Loucy (cell line): Measurements from ENCODE around the gene GPR35.

Experiments
- H2AFZ ChIP-seq: fragments of 200-600 bp; sonication (generic); 2 replicates; pipeline ENCODE4 v1.6.0; 2016; ENCODE audit warnings: antibody characterized with exemption, mild to moderate bottlenecking, low read length, moderate library complexity
- H3F3A ChIP-seq: fragments of 200-600 bp; 2 replicates; pipeline ENCODE4 v1.6.0; 2016; ENCODE audit warnings: antibody characterized with exemption, low read depth, mild to moderate bottlenecking
- H3K27me3 ChIP-seq: fragments of 200-600 bp; sonication (generic); 2 replicates; pipeline ENCODE4 v1.6.1; 2014; ENCODE audit warnings: low read length, mild to moderate bottlenecking; ENCODE audit not compliant: insufficient read depth, poor library complexity, severe bottlenecking
- H3K36me3 ChIP-seq: fragments of 200-600 bp; sonication (generic); 2 replicates; pipeline ENCODE4 v1.6.1; 2016; ENCODE audit warnings: low read length; ENCODE audit not compliant: insufficient read depth
- H3K4me1 ChIP-seq: fragments of 200-600 bp; sonication (generic); 2 replicates; pipeline ENCODE4 v1.5.1; 2014; ENCODE audit warnings: low read length, mild to moderate bottlenecking; ENCODE audit not compliant: insufficient read depth, poor library complexity, severe bottlenecking
- H3K4me2 ChIP-seq: fragments of 200-600 bp; sonication (generic); 2 replicates; pipeline ENCODE4 v1.6.0; 2014; ENCODE audit warnings: antibody characterized with exemption, low read length, low read depth, mild to moderate bottlenecking; ENCODE audit not compliant: poor library complexity, severe bottlenecking
- H3K4me3 ChIP-seq: fragments of 200-600 bp; sonication (generic); 2 replicates; pipeline ENCODE4 v1.5.1; 2014; ENCODE audit warnings: low read length, mild to moderate bottlenecking, mixed read lengths; ENCODE audit not compliant: poor library complexity, severe bottlenecking
- H3K79me2 ChIP-seq: fragments of 200-600 bp; sonication (generic); 2 replicates; pipeline ENCODE4 v1.6.1; 2014; ENCODE audit warnings: low read length; ENCODE audit not compliant: insufficient read depth
- H3K9ac ChIP-seq: fragments of 200-600 bp; sonication (generic); 2 replicates; pipeline ENCODE4 v1.6.0; 2014; ENCODE audit warnings: mild to moderate bottlenecking, low read depth, low read length, moderate library complexity; ENCODE audit not compliant: poor library complexity, severe bottlenecking
- H3K9me2 ChIP-seq: fragments of 200-600 bp; sonication (generic); replicated peaks from 2 replicates; pipeline ENCODE4 v1.6.1; 2016; ENCODE audit warnings: low read depth, low read length, mixed read lengths
- H3K9me3 ChIP-seq: fragments of 200-600 bp; sonication (generic); 2 replicates; pipeline ENCODE4 v1.6.1; 2014; ENCODE audit warnings: mild to moderate bottlenecking, antibody characterized with exemption, low read length, low read depth; ENCODE audit not compliant: insufficient read depth
- H4K20me1 ChIP-seq: fragments of 200-600 bp; sonication (generic); 2 replicates; pipeline ENCODE4 v1.6.0; 2014; ENCODE audit warnings: antibody characterized with exemption, low read length, mild to moderate bottlenecking; ENCODE audit not compliant: insufficient read depth, poor library complexity, severe bottlenecking
- CTCF ChIP-seq: fragments of 200-600 bp; sonication (generic); conservative IDR thresholded peaks from 2 replicates; pipeline ENCODE4 v1.5.1; 2014; ENCODE audit warnings: mild to moderate bottlenecking, antibody characterized with exemption, low read length
- EZH2phosphoT487 ChIP-seq: fragments of 200-600 bp; IDR thresholded peaks from 2 replicates; pipeline ENCODE4 v1.6.1; 2018; ENCODE audit warnings: antibody characterized with exemption, mild to moderate bottlenecking, moderate library complexity, borderline replicate concordance

Gene GPR35

GRCh38 chr2:240670402-240670801 is 45.1 kb downstream of the GPR35 start:
- H3K9me3 ChIP-seq = no peaks in the 10 kb centered on the region
- H3K79me2 ChIP-seq = no peaks in the 10 kb centered on the region
- H3K4me3 ChIP-seq = no peak overlapping the region
- H3K9ac ChIP-seq = no peak overlapping the region
- H3F3A ChIP-seq = no peaks in the 10 kb centered on the region
- H3K4me2 ChIP-seq = no peak overlapping the region
- H2AFZ ChIP-seq = no peak overlapping the region
- H3K9me2 ChIP-seq = no peaks in the 10 kb centered on the region
- no peaks in the 10 kb centered on the region for H3K4me1 ChIP-seq
- no peaks in the 10 kb centered on the region for H3K27me3 ChIP-seq
- H4K20me1 ChIP-seq = no peaks in the 10 kb centered on the region
- TF ChIP-seq CTCF (no peak), EZH2phosphoT487 (no peak)
- H3K36me3 ChIP-seq = no peaks in the 10 kb centered on the region

GRCh38 chr2:240670950-240671349 is 45.7 kb downstream of the GPR35 start:
- Histone ChIP-seq H2AFZ (no peak overlapping the region), H4K20me1 (no peaks in the 10 kb centered on the region), H3K36me3 (no peaks in the 10 kb centered on the region), H3K79me2 (no peaks in the 10 kb centered on the region), H3K9ac (no peak overlapping the region), H3K4me3 (no peak overlapping the region), H3K4me1 (no peaks in the 10 kb centered on the region), H3F3A (no peaks in the 10 kb centered on the region), H3K9me3 (no peaks in the 10 kb centered on the region), H3K9me2 (no peaks in the 10 kb centered on the region), H3K27me3 (no peaks in the 10 kb centered on the region), H3K4me2 (no peak overlapping the region)
- TF ChIP-seq CTCF (no peak), EZH2phosphoT487 (no peak)

GRCh38 chr2:240672076-240672700 is 46.9 kb downstream of the GPR35 start:
- Histone ChIP-seq H3K9me3 (no peaks in the 10 kb centered on the region), H3K9me2 (no peaks in the 10 kb centered on the region), H4K20me1 (no peaks in the 10 kb centered on the region), H3F3A (no peaks in the 10 kb centered on the region), H3K79me2 (no peaks in the 10 kb centered on the region), H3K4me2 (no peak overlapping the region), H3K9ac (no peak overlapping the region), H3K27me3 (no peaks in the 10 kb centered on the region), H3K36me3 (no peaks in the 10 kb centered on the region), H3K4me3 (no peak overlapping the region), H2AFZ (no peak overlapping the region), H3K4me1 (no peaks in the 10 kb centered on the region)
- TF ChIP-seq EZH2phosphoT487 (no peak), CTCF (no peak)
